ENCODE results near the gene PSME3IP1. TPM values are rescaled to one million over a fixed set of nuclear protein-coding genes. Genes with fewer than 3 reads are reported as not detected.
A peak's percentile ranks its signal among the peaks of the same experiment; 100 is the strongest.

Gene PSME3IP1
- total RNA-seq, 1 donor from 2014 or later, result 102 TPM

GRCh38 chr16:57156351-57156703 lies 29.5 kb downstream of the PSME3IP1 start:
- no peak for DNase-seq (ENCODE audit: low read depth, low spot score)
- H3K27ac Mint-ChIP-seq (ENCODE audit: unreplicated experiment), result no peak overlapping the region
- no peaks in the 10 kb centered on the region for H3K9me3 Mint-ChIP-seq
- TF ChIP-seq CTCF (conservative IDR thresholded peaks at IDR 0.05), result no peak
- H3K36me3 Mint-ChIP-seq (ENCODE audit: low read depth), result peaks cover 23% of the 10 kb centered on the region
- H3K4me3 Mint-ChIP-seq, result no peak overlapping the region
- no peaks in the 10 kb centered on the region for H3K4me1 Mint-ChIP-seq
- no peaks in the 10 kb centered on the region for H3K27me3 Mint-ChIP-seq (ENCODE audit: low read depth)

- no peaks in the 10 kb centered on the region for H3K4me1 Mint-ChIP-seq
- H3K27ac Mint-ChIP-seq (ENCODE audit: unreplicated experiment), result peak overlapping the region; percentile 24
- no peak for TF ChIP-seq CTCF (conservative IDR thresholded peaks at IDR 0.05)
- H3K4me3 Mint-ChIP-seq, result no peak overlapping the region
- no peaks in the 10 kb centered on the region for H3K27me3 Mint-ChIP-seq (ENCODE audit: low read depth)
- peaks cover 23% of the 10 kb centered on the region for H3K36me3 Mint-ChIP-seq (ENCODE audit: low read depth)
- no peak for DNase-seq (ENCODE audit: low read depth, low spot score)
- H3K9me3 Mint-ChIP-seq, result no peaks in the 10 kb centered on the region
Measured at GRCh38 chr16:57155702-57156350, 30.0 kb downstream of the PSME3IP1 start.

GRCh38 chr16:57153841-57154240 lies 32.0 kb downstream of the PSME3IP1 start:
- H3K4me3 Mint-ChIP-seq, result no peak overlapping the region

GRCh38 chr16:57152096-57153093 lies 33.4 kb downstream of the PSME3IP1 start:
- H3K4me1 Mint-ChIP-seq, result peaks cover 18% of the 10 kb centered on the region
- no peak overlapping the region for H3K4me3 Mint-ChIP-seq
- no peak for DNase-seq (ENCODE audit: low read depth, low spot score)
- H3K27me3 Mint-ChIP-seq (ENCODE audit: low read depth), result no peaks in the 10 kb centered on the region
- no peak for TF ChIP-seq CTCF (conservative IDR thresholded peaks at IDR 0.05)
- no peaks in the 10 kb centered on the region for H3K9me3 Mint-ChIP-seq
- peaks cover 9% of the 10 kb centered on the region for H3K36me3 Mint-ChIP-seq (ENCODE audit: low read depth)
- H3K27ac Mint-ChIP-seq (ENCODE audit: unreplicated experiment), result no peak overlapping the region

More at GRCh38 chr16:57153841-57154240, 32.0 kb downstream of the PSME3IP1 start:
- Mint-ChIP-seq H3K36me3 (ENCODE audit: low read depth) (peaks cover 12% of the 10 kb centered on the region), H3K27me3 (ENCODE audit: low read depth) (no peaks in the 10 kb centered on the region), H3K9me3 (no peaks in the 10 kb centered on the region), H3K27ac (ENCODE audit: unreplicated experiment) (no peak overlapping the region), H3K4me1 (peaks cover 4% of the 10 kb centered on the region)
- TF ChIP-seq CTCF (conservative IDR thresholded peaks at IDR 0.05), result no peak
- DNase-seq (ENCODE audit: low read depth, low spot score), result no peak

DNA sequence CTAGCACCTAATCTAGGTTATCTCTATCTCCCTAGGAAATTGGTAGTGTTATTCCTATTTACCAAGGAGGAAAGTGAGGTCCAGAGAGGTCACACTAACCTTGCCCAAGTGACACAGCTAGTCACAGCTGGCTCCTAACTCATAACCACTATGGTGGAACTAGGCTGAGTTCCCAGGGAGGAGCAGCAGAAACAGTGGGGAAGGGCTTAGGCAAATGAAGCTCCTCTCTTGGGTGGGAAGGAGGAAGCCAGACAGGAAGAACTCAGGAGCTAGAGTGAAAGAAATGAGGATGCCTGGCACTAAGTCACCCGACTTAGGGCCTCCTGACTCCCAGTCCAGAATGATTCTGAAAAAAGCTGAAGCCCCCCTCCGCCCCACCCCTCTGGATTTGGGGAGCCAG lies 34.5 kb downstream of the PSME3IP1 start:
- Mint-ChIP-seq H3K4me3 (no peak overlapping the region), H3K36me3 (ENCODE audit: low read depth) (peaks cover 5% of the 10 kb centered on the region), H3K27ac (ENCODE audit: unreplicated experiment) (no peak overlapping the region), H3K27me3 (ENCODE audit: low read depth) (no peaks in the 10 kb centered on the region), H3K4me1 (peaks cover 29% of the 10 kb centered on the region), H3K9me3 (no peaks in the 10 kb centered on the region)
- no peak for TF ChIP-seq CTCF (conservative IDR thresholded peaks at IDR 0.05)
- no peak for DNase-seq (ENCODE audit: low read depth, low spot score)

All from neural crest cell (in vitro differentiated cells).